GM21515 (cell line): ENCODE measurements around the gene RFLNA.

Experiments used
- ATAC-seq: cut with Tn5 transposase; IDR thresholded peaks from one replicate; pipeline ENCODE4 v1.9.1; 2021; ENCODE audit not compliant: unreplicated experiment

The RFLNA gene

DNA sequence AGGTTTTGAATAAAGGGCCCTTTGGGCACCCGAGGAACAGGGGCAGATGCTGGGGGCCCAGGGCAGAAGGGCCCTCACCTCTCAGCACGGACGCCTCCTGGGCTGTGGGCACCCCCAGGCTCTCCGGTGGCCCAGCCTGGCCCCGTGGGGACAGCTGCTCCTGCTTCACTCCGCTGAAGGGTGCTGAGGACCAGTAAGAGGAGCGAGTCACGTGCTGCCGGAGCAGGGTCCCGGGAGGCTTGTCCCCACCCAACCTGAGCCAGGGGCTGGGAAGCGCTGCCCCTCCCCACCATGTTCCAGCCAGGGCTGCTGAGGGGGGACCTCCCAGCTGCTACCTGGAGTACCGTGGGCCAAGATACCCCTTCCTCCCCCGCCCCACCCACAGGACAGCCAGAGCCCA lies 59.5 kb downstream of the RFLNA start:
- ATAC-seq: no peak

- ATAC-seq: no peak
These were observed 61.3 kb downstream of the RFLNA start for GRCh38 chr12:124356221-124356620.

DNA sequence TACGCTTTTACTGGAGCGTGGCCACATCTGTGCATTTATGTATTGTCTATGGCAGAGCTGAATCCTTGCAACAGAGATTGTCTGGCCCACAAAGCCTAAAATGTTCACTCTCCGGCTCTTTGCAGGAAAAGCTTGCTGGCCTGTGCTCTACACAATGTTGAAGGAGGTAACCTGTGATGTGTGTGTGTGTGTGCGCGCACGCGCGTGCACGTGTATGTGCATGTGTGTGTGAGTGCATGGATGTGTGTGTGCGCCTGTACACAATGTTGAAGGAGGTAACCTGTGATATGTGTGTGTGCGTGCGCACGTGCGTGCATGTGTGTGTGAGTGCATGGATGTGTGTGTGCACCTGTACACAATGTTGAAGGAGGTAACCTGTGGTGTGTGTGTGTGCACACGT lies 62.7 kb downstream of the RFLNA start:
- no peak for ATAC-seq

- ATAC-seq: no peak
These were observed 63.7 kb downstream of the RFLNA start for GRCh38 chr12:124358572-124358971.

GRCh38 chr12:124359671-124360581 lies 65.0 kb downstream of the RFLNA start:
- no peak for ATAC-seq

DNA sequence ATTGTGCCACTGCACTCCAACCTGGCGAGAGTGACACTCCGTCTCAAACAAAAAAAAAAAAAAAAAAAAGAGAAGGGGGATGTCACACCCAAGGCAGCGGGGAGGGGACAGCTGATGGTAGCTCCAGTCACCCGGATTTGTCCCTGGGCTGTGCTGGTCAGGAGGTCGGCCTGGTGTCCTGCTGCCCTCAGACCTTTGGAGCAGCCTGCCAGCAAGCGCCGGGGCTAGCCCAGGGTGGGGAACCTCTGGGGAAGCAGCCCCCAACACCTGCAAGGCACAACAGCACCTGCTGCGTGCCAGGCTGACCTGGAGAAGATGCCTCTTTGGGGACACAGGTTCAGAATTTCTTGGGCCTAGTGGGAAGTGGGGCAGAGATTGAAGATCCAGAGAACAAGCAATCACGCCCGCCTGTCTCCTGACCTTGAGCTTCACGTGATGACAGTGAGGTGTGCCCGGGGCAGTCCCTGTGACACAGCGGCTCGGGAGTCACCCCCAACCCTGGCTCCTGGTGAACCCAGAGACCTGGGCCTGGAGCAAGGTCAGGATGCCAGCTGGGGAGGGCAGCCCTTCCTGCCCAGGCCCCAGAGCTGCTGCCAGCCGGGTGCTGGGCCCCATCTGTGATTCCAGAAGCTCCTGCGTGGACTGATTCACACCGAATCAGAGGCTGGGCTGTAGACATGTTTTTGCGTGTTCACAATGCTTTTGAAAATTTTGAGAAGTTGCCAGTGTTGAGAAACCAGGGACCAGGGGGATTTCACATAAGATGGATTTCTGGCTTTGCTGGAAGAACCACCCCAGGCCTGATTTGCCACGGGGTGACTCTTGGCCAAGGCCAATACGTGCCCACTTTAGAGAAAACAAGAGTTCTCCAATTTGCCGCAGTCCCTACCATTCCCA lies 66.4 kb downstream of the RFLNA start:
- no peak for ATAC-seq

DNA sequence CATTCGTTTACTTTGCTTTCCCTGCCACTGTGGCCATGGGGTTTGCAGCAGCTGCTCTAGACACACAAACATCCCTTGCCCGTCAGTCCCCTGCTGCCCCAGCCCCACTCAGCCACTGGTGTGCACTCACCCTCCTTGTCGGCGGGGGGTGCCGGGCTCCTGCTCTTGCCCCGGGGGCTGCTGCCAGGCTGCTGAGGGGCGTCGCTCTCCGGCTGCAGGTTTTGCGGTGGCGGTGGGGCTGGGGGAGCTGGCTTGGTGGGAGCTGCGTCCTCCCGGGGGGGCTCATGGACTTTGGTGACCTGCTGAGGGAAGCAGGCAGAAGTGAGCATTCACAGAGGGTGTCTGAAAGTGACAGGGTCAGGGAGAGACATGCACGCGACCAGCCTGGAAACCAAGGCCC lies 67.1 kb downstream of the RFLNA start:
- ATAC-seq: no peak

- ATAC-seq: no peak
These were observed 68.6 kb downstream of the RFLNA start for GRCh38 chr12:124363353-124363965.

DNA sequence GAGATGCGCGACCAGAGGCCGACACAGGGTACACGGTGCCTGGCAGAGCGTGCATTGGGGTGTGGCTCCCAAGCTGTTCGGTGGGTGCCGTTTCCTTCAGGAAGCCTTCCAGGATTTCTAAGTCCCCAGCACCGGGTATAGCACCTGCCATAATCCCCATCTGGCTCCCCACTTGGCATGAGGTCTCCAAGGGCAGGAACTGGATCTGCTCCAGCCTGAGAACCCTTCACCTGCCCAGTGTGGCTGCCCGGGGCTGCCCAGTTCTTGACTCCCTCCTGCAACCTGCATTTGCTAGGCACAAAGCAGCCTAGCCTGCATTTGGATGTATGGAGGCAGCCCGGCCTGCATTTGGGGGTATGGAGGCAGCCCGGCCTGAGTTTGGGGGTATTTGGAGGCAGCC lies 69.7 kb downstream of the RFLNA start:
- no peak for ATAC-seq
